OCI-LY7 (cell line): Measurements from ENCODE around the gene TAS1R1.

ENCODE experiments used
- CTCF ChIP-seq: fragments of 200-600 bp; sonication (generic); conservative IDR thresholded peaks from 2 replicates; pipeline ENCODE4 v1.5.1; 2014; ENCODE audit warnings: mild to moderate bottlenecking, antibody characterized with exemption, low read length, moderate library complexity, mixed read lengths
- EZH2phosphoT487 ChIP-seq: fragments of 200-600 bp; sonication (generic); IDR thresholded peaks from 2 replicates; pipeline ENCODE4 v1.6.1; 2018; ENCODE audit warnings: low read depth, borderline replicate concordance, mild to moderate bottlenecking, mixed run types, antibody characterized with exemption, low read length, moderate library complexity, mixed read lengths

- TF ChIP-seq CTCF (no peak), EZH2phosphoT487 (no peak)
These were observed 20.8 kb upstream of the TAS1R1 start for GRCh38 chr1:6534248-6534822.
